GDM1 (cell line): ENCODE data around the gene PAK2.
"Not testable (repeated sequence)": the region's sequence is repeated elsewhere in the genome, so short reads cannot be mapped to it uniquely, and the experiment has no call there.

Source experiments
- DNase-seq: peaks from one replicate; lab custom pipeline; 2025; lab: John Stamatoyannopoulos, UW

Gene PAK2

GRCh38 chr3:196739671-196740480 lies at the start of gene PAK2:
Gene PAK2 (plus strand): TSS chr3:196739857. CDS start chr3:196782647, 42,790 bp downstream.
- peak; percentile 94 for DNase-seq

GRCh38 chr3:196689941-196690660 lies 49.6 kb upstream of the PAK2 start:
- DNase-seq: no peak

- no peak for DNase-seq
These were observed 48.3 kb upstream of the PAK2 start for GRCh38 chr3:196691386-196691785.

GRCh38 chr3:196694202-196694638 lies 45.4 kb upstream of the PAK2 start:
- DNase-seq: peak; percentile 2

GRCh38 chr3:196694941-196695848 lies 44.5 kb upstream of the PAK2 start:
- no peak for DNase-seq

GRCh38 chr3:196695849-196696226 lies 43.8 kb upstream of the PAK2 start:
- DNase-seq: no peak

- no peak for DNase-seq
These were observed 42.4 kb upstream of the PAK2 start for GRCh38 chr3:196697270-196697669.

- DNase-seq: no peak
These were observed 39.9 kb upstream of the PAK2 start for GRCh38 chr3:196699749-196700148.

GRCh38 chr3:196700801-196701200 lies 38.9 kb upstream of the PAK2 start:
- DNase-seq: no peak

- no peak for DNase-seq
These were observed 33.3 kb upstream of the PAK2 start for GRCh38 chr3:196706327-196706726.

- no peak for DNase-seq
These were observed 32.9 kb upstream of the PAK2 start for GRCh38 chr3:196706731-196707130.

- DNase-seq: no peak
These were observed 32.1 kb upstream of the PAK2 start for GRCh38 chr3:196707566-196707965.

- DNase-seq: no peak
These were observed 31.2 kb upstream of the PAK2 start for GRCh38 chr3:196708467-196708866.

GRCh38 chr3:196711838-196712513 lies 27.7 kb upstream of the PAK2 start, which contains the start of the genes CEP19 and PIGX:
Gene CEP19 (minus strand): TSS chr3:196712250. CDS start chr3:196708657, 3,593 bp downstream.
Gene PIGX (plus strand): TSS chr3:196712377.
- DNase-seq: peak; percentile 83

GRCh38 chr3:196712514-196713413 lies 26.9 kb upstream of the PAK2 start:
- DNase-seq: peak; percentile 16

GRCh38 chr3:196717162-196717561 lies 22.5 kb upstream of the PAK2 start:
- DNase-seq: not testable (repeated sequence)

- no peak for DNase-seq
These were observed 18.6 kb upstream of the PAK2 start for GRCh38 chr3:196721097-196721496.

GRCh38 chr3:196726788-196727675 lies 12.6 kb upstream of the PAK2 start:
- DNase-seq: no peak

GRCh38 chr3:196735751-196736150 lies 3.9 kb upstream of the PAK2 start:
- DNase-seq: no peak
